HG02852 (cell line): ENCODE results near the gene GMDS.

Experiments
- ATAC-seq: cut with Tn5 transposase; IDR thresholded peaks from one replicate; pipeline ENCODE4 v1.9.1; 2021; ENCODE audit warnings: mild to moderate bottlenecking, moderate library complexity; ENCODE audit not compliant: unreplicated experiment

GMDS gene

DNA sequence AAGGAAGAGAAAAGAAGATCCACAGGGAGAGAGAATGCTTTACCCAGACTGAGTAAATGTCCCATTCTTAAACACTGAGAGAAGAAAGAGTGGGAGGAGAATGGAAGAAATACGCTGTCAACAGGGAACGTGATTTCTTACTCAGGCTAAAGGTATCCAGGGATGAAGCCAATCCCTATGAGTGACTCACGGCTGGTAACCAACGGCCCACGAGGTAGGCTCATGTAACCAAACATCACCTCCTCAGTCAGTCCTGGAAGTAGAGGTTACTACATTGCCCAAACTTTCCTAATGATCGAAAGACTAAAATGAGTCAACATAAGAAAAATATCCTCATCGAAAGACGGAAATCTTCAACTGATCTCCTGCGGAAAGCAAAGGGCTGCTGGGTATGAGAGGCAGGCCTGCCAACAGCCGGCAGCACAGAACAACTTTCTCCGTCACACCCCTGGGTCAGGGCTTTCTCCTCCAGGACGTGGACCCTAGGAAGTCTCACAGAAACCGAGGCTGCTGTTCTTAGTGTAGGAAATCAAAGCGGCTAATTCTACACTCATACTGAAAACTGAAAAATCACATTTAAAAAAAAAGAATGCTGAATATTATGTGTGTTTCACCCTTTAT is 292.6 kb downstream of the GMDS start:
- no peak for ATAC-seq

DNA sequence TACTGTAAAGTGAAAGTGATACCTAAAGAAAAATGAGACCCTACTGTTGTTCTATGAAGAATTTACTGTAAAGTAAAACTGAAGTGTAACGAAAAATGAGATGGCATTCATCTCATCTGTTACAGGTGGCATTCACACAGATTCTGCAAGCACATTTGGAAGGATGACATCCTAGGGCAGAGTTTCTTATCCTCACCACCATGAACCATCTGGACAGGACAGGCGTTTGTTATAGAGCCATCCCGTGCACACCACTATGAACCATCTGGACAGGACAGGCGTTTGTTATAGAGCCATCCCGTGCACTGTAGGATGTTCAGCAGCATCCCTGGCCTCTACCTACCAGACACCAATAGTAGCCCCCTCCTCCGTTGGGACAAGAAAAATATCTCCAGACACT is 294.8 kb downstream of the GMDS start:
- ATAC-seq = no peak

DNA sequence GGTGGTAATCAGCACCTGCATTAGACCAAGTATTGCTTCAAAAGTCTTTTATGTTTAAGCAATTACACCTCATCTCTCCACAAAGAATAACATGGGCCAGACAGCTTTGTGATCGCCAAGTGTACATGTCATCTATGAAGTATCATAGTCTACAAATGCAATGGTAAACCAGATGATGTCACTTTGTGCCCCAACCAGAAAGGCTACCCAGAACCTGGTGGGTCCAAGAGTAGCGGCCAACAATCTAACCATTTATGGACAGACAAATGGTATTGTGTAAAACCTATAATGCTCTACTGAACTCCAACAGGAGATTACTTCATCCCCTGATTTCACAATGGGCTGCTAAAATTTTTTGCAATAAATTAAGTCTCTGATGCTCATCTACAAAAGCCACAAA is 295.9 kb downstream of the GMDS start:
- ATAC-seq = no peak

DNA sequence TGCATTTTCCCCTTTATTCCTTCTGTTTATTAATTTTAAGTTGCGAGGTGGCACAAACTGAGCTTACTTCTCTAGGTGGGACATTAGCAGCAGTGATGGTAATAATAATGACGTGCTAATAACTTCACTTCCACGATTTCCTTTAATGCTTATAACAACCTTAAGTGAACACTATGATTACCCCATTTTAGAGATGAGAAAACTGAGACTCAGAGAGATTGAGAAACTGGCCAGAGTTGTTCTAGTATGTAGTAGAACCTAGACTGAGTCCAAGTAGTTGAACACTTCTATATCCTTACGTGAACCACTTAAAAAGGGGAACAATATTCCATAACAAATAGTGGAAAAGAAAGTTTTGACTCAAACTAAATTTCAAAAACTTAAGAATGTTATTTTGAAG is 297.5 kb downstream of the GMDS start:
- ATAC-seq = no peak

DNA sequence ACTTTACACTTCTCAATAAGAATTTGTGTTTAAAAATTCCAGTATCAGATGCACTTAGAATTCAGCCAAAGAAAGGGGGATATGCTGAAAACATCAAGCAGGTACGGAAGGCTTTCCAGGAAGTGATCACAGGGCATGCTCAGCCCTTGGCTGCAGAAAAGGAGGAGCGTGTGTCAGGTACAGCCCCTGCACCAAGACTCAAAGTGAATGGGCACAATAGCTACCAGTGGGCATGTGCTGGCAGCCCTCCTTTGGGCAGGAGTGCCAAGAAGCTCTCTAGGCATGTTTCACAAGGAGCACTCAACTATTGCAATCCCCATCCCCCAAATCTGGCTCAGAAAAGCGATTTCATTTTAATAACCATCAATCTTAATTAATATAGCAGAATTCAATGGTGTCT is 298.8 kb downstream of the GMDS start:
- ATAC-seq = no peak

DNA sequence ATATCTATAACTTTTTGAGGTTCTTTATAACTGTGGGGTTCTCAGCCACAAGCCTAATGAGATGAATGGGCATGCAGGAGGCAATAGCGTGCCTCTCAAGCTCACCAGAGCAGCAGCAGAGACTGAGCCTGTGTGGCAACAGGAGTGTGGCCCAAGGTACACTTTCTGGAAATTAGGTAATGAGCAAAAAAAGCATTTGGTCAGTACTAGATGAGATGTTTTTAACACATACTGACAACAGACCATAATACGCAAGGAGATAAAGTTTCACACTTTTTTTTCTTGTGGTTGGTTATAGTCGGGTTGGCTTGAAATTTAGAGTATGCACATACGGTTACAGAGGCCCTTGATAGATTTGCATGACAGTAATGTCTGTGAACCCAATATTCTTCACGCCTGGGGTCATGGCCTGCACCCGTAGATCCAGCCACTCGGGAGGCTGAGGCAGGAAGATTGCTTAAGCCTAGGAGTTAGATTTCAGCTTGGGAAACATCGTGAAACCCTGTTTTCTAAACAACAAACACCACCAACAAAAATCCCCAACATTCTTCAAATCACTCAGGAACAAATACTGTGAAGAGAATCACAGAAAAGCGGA is 300.1 kb downstream of the GMDS start:
- no peak for ATAC-seq

DNA sequence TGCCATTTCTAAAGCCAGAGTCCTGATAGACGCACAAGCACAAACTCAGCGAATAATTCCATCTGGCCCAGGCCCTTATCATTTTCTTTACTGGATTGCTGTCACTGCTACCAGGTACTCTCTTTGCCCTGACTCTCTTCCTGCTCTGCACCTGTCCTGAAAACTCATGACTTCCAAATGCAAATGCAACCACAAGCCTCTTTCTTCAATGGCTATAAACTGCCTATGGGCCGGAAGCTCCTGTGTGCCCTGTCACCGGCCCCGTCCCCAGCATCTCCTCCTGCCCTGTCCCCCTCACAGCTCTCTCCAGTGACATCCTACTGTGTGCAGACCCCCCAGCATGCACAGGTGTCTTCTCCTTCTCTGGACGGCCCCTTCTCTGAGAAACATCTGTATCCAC is 302.6 kb downstream of the GMDS start:
- ATAC-seq = no peak

DNA sequence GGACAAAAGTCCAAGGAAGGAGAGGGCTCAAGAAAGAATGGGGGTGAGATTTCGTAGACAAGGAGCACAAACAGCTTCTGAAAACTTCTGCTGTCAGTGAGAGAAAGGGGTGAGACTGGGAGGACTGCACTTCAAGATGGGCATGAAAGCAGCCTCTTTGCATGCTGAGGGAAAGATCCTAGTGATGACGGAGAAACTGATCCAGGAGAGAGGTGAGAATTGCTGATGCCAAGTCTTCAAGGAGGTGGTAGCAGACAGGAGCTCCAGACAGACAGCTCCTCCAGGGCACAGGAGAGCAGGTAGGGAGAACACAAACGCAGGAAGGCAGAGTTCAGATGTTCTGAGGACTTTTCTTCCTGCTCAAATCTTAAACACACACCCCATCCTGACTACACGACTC is 303.9 kb downstream of the GMDS start:
- ATAC-seq = no peak

DNA sequence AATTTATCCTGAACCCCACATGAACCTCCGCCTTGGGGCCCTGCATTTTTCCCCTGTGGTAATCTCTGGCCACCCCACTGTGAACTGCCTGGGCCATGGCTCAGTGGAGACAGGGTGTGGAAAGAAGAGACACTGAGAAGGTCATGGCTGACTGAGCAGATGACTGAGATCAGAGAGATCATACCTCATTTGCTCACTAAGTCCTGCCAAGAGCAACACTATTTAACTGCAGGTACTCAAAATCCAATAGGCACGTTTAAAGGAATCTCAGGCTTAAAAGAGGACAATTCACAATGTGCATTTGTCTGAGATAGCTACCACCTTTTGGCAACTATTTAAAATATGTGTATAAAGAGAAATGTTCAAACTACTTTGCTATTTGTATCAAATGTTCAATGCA is 305.0 kb downstream of the GMDS start:
- no peak for ATAC-seq

DNA sequence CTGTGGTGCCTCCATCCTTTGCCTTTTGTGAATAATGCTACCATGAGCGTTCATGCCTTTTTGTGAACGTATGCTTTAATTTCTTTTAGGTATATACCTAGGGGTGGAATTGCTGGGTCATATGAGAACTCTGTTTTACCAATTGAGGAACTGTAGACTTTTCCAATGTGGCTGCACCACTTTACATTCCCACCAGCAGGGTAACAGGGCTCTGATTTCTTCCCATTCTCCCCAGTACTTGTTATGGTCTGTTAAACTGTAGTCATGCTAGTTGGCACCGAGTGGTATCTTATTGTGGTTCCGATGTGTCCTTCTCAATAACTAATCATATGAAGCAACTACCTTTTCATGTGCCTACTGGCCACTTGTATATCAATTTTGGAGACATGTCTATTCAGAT is 312.1 kb downstream of the GMDS start:
- no peak for ATAC-seq

DNA sequence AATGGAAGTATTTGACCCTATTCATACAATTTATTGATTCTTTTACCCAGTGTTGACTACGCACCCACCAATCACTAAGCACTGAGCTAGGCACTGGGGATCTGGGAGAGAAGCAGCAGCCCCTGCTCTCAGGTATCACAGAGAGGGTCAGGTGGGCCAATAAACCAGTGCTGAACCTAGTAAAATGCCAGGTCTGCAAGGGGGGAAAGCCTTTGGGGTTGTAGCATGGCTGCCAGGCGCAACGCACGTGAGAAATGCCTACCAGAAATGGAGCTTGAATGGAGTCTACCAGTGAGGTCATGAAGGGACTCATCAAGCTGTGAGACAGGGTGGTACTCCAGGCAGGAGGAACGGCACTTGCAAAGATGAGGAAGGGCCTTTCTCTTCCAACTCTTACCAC is 313.6 kb downstream of the GMDS start:
- ATAC-seq = no peak

DNA sequence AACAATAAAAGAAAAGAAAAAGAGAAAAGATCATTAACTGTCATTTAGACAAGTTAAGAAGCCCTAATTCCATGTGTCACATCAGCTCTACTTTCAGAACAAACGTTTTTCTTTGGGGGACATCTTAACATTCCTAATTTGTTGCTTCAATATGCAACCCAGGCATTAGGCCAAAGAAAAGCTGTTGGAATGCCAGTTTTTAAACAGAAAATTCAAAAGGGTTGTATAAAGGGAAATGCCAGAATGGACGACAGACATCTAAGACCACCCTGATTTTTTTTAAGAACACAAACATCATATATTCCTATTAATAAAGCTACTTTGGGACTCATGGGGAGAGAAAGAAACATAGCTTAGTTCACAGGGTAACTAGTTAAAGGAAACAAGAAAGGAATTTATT is 315.0 kb downstream of the GMDS start:
- no peak for ATAC-seq

DNA sequence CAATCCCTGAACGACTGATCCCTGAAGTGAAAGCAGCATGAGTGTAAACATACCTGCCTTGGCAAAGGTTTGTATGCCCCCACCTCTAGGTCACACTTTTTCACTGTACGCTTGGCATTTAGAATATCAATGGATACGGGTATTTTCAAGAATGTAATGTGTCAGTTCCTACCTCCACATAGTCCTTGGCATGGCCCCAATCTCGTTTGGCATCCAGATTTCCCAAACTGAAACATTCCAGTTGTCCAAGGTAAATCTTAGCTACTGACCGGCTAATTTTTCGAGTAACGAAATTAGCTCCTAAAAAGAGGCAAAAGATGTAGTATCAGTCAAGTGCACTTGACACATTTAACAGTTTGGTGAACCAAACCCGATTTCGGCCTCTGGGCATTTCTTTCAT is 315.5 kb downstream of the GMDS start:
- no peak for ATAC-seq

DNA sequence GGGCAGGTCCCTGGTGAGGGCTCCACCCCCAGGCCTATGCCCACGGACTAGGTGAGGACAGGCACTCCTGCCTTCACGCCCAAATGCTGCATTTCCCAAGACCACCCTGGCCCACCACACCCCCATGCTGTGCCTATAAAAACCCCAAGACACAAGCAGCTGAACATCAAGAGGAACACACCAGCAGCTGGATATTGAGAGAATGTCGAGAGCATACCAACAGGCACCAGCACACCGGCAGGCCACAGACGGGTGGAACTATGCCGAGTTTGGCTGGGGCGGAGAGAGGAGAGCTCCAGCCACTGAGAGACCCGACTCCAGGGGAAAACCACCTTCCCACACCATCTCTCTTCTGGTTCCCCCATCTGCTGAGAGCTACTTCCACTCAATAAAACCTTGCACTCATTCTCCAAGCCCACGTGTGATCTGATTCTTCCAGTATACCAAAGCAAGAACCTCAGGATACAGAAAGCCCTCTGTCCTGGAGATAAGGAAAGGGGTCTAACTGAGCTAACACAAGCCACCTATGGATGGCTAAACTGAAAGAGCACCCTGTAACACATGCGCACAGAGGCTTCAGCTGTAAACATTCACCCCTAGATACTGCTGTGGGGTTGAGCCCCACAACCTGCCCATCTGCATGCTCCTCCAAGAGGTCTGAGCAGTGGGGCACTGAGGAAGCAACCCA is 319.5 kb downstream of the GMDS start:
- ATAC-seq = no peak

DNA sequence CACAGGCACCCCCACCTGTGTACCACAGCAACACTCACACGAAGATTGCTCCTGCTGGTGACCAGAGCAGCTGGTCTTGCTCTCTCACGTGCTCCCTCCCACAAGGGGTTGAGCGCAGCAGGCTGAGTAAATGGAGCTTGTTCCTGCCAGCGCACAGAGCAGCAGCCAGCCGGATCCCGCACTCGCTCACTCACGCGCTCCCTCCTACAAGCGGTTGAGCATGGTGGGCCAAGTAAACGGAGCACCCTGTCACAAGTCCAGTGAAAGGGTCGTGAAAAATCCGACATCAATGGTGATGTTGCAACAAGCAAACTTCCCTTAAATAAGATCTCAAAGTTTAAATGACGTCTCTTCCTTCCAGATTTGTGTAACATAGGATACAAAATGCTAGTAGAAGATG is 322.0 kb downstream of the GMDS start:
- ATAC-seq = no peak

DNA sequence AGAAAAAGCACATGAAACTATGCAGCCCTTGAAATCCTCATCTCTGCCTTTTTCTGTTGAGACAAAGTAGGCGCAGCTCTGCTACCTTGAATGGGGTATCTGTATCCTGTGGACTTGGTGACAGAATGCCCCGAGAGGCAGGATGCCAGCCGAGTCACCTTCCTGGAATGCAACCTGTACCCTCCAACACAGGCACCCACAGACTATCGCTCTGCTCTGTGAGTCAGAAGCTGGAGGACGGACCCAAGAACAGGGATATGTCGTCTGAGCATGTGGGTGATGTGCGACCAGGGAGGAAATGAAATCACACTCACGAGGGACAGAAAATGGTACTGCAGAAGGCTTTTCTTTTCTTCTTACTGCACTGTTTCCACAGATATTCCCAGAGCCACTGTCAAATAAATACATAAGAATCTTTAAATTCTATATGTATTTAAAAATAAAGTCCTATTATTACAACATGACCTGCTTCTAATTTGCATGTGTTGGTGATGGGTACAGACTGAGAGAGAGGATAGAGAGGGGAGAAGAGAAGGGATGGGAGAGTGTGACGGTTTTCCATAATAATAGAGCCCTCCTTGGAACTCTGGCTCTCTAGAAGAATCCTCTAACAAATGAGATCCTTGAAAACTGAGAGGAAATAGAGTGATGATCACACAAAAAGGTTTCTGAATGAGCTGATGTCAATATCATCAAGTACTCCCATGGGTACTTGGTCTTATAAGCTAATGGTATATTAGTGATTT is 327.6 kb downstream of the GMDS start:
- ATAC-seq = no peak

DNA sequence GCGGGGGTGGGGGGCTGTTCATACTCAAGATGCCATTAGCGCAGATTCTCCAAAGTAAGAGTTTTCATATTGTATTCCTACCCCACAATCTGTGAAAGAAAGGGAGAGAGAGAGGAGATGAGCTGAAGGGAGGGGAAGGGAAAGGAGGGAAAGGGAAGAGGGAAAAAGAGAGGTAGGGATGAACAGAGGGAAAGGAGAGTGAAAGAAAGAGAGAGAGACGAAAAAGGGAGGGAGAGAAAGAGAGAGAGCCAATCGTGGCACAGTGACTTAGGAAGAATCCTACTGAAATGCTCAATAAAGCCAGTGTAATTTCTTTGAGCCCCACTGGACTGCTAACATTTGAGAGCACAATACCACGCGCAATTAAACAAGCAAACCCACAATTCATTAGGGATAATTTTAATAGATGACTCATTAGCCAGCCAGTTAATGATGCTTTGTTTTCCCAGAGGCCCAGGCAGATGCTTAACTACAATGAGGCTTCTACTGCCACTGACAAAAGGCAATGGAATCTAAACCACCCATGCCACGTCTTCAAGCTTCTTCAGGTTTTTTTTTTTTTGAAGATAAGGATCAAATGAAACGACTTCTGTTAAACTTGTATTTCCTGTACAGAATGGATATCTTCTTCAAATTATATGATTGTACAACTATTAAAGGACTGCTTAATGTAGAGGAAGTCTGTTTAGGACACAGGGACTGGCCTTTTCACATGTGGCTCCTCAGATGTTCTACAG is 328.9 kb downstream of the GMDS start:
- no peak for ATAC-seq

DNA sequence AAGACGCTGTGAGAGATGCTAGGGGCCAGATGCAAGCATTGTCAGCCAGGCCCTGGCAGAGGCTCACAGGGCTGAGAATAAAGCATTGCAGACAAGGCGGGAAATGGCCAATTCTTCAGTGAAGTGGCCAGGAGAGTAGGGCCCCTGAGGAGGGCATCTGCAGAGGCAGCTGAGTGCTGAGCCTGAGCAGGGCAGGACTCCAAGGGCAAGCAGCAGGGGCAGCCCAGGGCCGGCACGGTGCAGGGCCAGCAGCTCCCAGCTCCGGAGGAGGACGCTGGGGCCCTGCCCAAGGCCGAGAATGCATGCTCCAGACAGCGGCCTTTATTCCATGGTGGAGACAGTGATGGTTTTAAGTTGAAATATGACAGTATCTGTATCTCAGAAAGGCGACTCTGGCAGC is 330.2 kb downstream of the GMDS start:
- ATAC-seq = no peak

DNA sequence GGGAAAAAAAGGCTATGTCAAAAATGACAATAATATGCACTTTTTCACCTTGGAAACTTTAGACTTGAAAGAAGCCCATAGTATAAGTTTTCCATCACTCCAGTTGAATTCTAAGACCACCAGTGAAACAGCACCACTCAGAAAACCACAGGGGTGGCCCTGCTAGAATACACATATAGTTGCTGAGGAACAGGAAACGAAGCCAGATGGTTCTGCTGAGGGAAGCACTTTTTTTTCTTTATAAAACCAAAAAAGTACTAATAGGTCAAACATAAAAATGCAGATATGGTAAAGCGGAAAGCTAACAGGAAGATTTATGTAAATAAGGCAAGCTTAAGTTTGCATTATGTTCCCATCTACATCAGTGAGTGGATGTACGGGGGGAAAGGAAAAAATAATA is 331.8 kb downstream of the GMDS start:
- no peak for ATAC-seq

DNA sequence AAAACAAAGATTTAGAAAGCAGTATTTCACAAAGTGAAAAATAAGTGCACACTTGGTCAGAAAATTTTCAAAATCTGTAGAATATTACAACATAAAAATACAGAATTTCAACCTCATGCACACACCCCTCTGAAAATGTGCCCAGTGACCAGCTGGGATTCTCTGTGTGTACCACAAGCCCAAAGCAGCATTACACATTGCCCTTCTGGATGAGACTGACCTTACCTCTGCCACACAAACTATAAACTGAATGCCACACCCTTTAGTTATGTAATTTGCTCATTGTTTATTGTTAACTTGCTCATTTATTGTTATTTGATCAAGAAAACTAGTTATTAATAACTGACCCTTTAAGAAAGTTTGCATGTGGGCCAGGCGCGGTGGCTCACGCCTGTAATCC is 332.7 kb downstream of the GMDS start:
- ATAC-seq = no peak

DNA sequence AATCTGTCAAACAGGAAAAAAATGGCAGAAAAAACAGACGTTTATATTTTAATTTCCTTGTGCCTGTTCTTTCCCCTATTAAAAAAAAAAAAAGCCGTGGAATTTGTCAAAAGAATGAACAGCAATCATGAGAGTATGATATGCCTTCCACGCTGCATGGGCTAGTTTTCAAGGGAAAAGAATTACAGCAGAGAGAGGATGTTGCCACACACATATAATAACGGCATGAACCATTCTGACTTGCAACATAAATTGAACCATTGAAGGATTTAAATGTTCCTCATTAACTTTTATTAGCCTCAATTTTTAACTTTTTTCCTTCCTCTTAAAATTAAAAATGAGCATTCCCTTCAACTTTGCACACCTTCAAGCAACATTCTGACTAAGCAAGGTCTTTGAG is 333.9 kb downstream of the GMDS start:
- ATAC-seq = no peak
